HEK293T (cell line): ENCODE results near the gene KDM4C.

ENCODE experiments used
- ARNT ChIP-seq: fragments of 450-650 bp; IDR thresholded peaks from 2 replicates; pipeline ENCODE4 v1.6.1; 2017; ENCODE audit warnings: mild to moderate bottlenecking
- BHLHE40 ChIP-seq: fragments of 450-650 bp; IDR thresholded peaks from 2 replicates; pipeline ENCODE4 v1.6.1; 2016; ENCODE audit warnings: mild to moderate bottlenecking, moderate library complexity, borderline replicate concordance
- FOXK2 ChIP-seq: fragments of 450-650 bp; IDR thresholded peaks from 2 replicates; pipeline ENCODE4 v1.6.1; 2016; ENCODE audit warnings: mild to moderate bottlenecking
- FOXM1 ChIP-seq: fragments of 450-650 bp; IDR thresholded peaks from 2 replicates; pipeline ENCODE4 v1.6.1; 2017; ENCODE audit warnings: mild to moderate bottlenecking, borderline replicate concordance
- LEF1 ChIP-seq: fragments of 450-650 bp; IDR thresholded peaks from 2 replicates; pipeline ENCODE4 v1.6.1; 2017; ENCODE audit warnings: mild to moderate bottlenecking, borderline replicate concordance
- NFRKB ChIP-seq: fragments of 450-650 bp; IDR thresholded peaks from 2 replicates; pipeline ENCODE4 v1.6.1; 2016; ENCODE audit warnings: mild to moderate bottlenecking, moderate library complexity
- SUZ12 ChIP-seq: fragments of 450-650 bp; IDR thresholded peaks from 2 replicates; pipeline ENCODE4 v1.6.1; 2016; ENCODE audit warnings: mild to moderate bottlenecking
- TARDBP ChIP-seq: fragments of 450-650 bp; IDR thresholded peaks from 2 replicates; pipeline ENCODE4 v1.6.1; 2016
- TF ChIP-seq, protein P1 (sequence below): fragments of 450-650 bp; IDR thresholded peaks from 2 replicates; pipeline ENCODE4 v1.6.1; 2016

DNA sequence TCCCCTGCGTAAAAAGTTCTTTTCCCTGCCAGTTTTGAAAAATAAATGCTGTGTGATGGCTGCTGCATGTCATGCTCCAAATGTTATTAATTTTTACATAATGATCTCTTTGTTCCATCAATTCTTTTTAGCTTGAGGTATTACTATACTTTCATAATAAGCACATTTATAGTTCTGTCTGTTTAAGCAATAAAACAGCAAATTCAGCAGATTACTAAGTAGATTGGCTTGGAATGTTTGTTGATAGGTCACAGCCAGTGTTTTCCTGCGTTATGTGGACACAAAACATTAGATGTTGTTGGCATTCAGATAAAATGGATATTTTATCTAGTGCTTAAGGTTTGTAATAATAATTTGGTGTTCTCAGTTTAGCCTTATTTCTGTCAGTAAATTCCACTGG is 242.0 kb downstream of the KDM4C start:
- TF ChIP-seq, protein P1, sequence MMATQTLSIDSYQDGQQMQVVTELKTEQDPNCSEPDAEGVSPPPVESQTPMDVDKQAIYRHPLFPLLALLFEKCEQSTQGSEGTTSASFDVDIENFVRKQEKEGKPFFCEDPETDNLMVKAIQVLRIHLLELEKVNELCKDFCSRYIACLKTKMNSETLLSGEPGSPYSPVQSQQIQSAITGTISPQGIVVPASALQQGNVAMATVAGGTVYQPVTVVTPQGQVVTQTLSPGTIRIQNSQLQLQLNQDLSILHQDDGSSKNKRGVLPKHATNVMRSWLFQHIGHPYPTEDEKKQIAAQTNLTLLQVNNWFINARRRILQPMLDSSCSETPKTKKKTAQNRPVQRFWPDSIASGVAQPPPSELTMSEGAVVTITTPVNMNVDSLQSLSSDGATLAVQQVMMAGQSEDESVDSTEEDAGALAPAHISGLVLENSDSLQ, result no peak
- TF ChIP-seq FOXM1 (no peak), FOXK2 (no peak), LEF1 (no peak), NFRKB (no peak), ARNT (no peak), BHLHE40 (no peak), SUZ12 (no peak), TARDBP (no peak)
